ENCODE results near the gene LGALS8.

GRCh38 chr1:236476019-236476418 lies 47.8 kb upstream of the LGALS8 start:
- TF ChIP-seq CTCF (IDR thresholded peaks at IDR 0.05), result no peak
- no peak for TF ChIP-seq POLR2AphosphoS5 (IDR thresholded peaks at IDR 0.05; ENCODE audit: low read depth, low read length)
- no peak for TF ChIP-seq SIN3A (IDR thresholded peaks at IDR 0.05; ENCODE audit: borderline replicate concordance, insufficient read depth, low read depth, low read length)
- TF ChIP-seq REST (IDR thresholded peaks at IDR 0.05; ENCODE audit: insufficient read depth in 1 of 2, low read depth in 2 of 2, low read length in 1 of 2), result no peak
